Nephron progenitor cell (in vitro differentiated cells): ENCODE data around the gene PERM1.

Source experiments
- DNase-seq: peaks from one replicate; pipeline ENCODE4 v3.0.0; 2021
- H3K27ac Mint-ChIP-seq: 2 replicates; pipeline ENCODE4 v1.8.0; 2021; ENCODE audit warnings: mild to moderate bottlenecking, moderate library complexity, mixed read lengths
- H3K27me3 Mint-ChIP-seq: 2 replicates; pipeline ENCODE4 v1.8.0; 2021; ENCODE audit warnings: mild to moderate bottlenecking, low read depth, mixed read lengths; ENCODE audit not compliant: poor library complexity
- H3K36me3 Mint-ChIP-seq: 2 replicates; pipeline ENCODE4 v1.8.0; 2021; ENCODE audit warnings: low read depth, mixed read lengths
- H3K4me1 Mint-ChIP-seq: 2 replicates; pipeline ENCODE4 v1.8.0; 2021; ENCODE audit warnings: mixed read lengths
- H3K4me3 Mint-ChIP-seq: 2 replicates; pipeline ENCODE4 v1.8.0; 2021; ENCODE audit warnings: mild to moderate bottlenecking, moderate library complexity, mixed read lengths
- H3K9me3 Mint-ChIP-seq: 2 replicates; pipeline ENCODE4 v1.8.0; 2021; ENCODE audit warnings: mild to moderate bottlenecking, moderate library complexity, mixed read lengths
- CTCF ChIP-seq: fragments of 200-600 bp; sonication (generic); IDR thresholded peaks from 2 replicates; pipeline ENCODE4 v1.5.0; 2021; ENCODE audit warnings: antibody characterized with exemption

Gene PERM1

GRCh38 chr1:945688-946556 is 36.0 kb downstream of the PERM1 start:
- peaks cover 41% of the 10 kb centered on the region for H3K36me3 Mint-ChIP-seq
- no peak overlapping the region for H3K4me3 Mint-ChIP-seq
- no peak overlapping the region for H3K27ac Mint-ChIP-seq
- TF ChIP-seq CTCF, result no peak
- H3K27me3 Mint-ChIP-seq, result peaks cover 16% of the 10 kb centered on the region
- peaks cover 27% of the 10 kb centered on the region for H3K4me1 Mint-ChIP-seq
- H3K9me3 Mint-ChIP-seq, result no peaks in the 10 kb centered on the region
- no peak for DNase-seq

- DNase-seq, result no peak
- H3K36me3 Mint-ChIP-seq, result peaks cover 29% of the 10 kb centered on the region
- H3K9me3 Mint-ChIP-seq, result no peaks in the 10 kb centered on the region
- no peak overlapping the region for H3K4me3 Mint-ChIP-seq
- TF ChIP-seq CTCF, result no peak
- H3K4me1 Mint-ChIP-seq, result peaks cover 27% of the 10 kb centered on the region
- H3K27me3 Mint-ChIP-seq, result peaks cover 20% of the 10 kb centered on the region
- no peak overlapping the region for H3K27ac Mint-ChIP-seq
Measured at GRCh38 chr1:944341-945325, 37.3 kb downstream of the PERM1 start.

GRCh38 chr1:943545-944340 is 38.1 kb downstream of the PERM1 start:
- Mint-ChIP-seq H3K36me3 (peaks cover 21% of the 10 kb centered on the region), H3K4me1 (peaks cover 36% of the 10 kb centered on the region), H3K4me3 (no peak overlapping the region), H3K9me3 (no peaks in the 10 kb centered on the region), H3K27me3 (peaks cover 27% of the 10 kb centered on the region), H3K27ac (no peak overlapping the region)
- TF ChIP-seq CTCF, result no peak
- no peak for DNase-seq

- DNase-seq, result no peak
- H3K27me3 Mint-ChIP-seq, result peaks cover 35% of the 10 kb centered on the region
- no peak for TF ChIP-seq CTCF
- no peaks in the 10 kb centered on the region for H3K9me3 Mint-ChIP-seq
- no peak overlapping the region for H3K27ac Mint-ChIP-seq
- H3K4me3 Mint-ChIP-seq, result no peak overlapping the region
- H3K36me3 Mint-ChIP-seq, result peaks cover 19% of the 10 kb centered on the region
- peaks cover 43% of the 10 kb centered on the region for H3K4me1 Mint-ChIP-seq
Measured at GRCh38 chr1:942864-943533, 38.9 kb downstream of the PERM1 start.

- DNase-seq, result peak; percentile 69
Measured at GRCh38 chr1:942411-942821, 39.5 kb downstream of the PERM1 start.

More at GRCh38 chr1:942411-942821, 39.5 kb downstream of the PERM1 start:
- H3K9me3 Mint-ChIP-seq, result no peaks in the 10 kb centered on the region
- no peak overlapping the region for H3K27ac Mint-ChIP-seq
- no peak for TF ChIP-seq CTCF
- H3K4me3 Mint-ChIP-seq, result no peak overlapping the region
- peaks cover 41% of the 10 kb centered on the region for H3K27me3 Mint-ChIP-seq
- peaks cover 19% of the 10 kb centered on the region for H3K36me3 Mint-ChIP-seq
- H3K4me1 Mint-ChIP-seq, result peaks cover 48% of the 10 kb centered on the region
